Breast epithelium (tissue), 4 donors: ENCODE results near the gene GLCE. TPM values are rescaled to one million over a fixed set of nuclear protein-coding genes. Genes with fewer than 3 reads are reported as not detected.

Experiments
- DNase-seq, 2 donors: peaks; one replicate each; pipeline ENCODE4 v3.0.0-alpha.2; 2019; ENCODE audit warnings: low spot score in 2 of 2
- H3K27ac ChIP-seq, 2 donors: fragments of 200-600 bp; sonication (generic) in 1 of 2; one replicate each; pipeline ENCODE4 v1.5.1; 2016 to 2019; ENCODE audit warnings: mild to moderate bottlenecking in 1 of 2
- H3K27me3 ChIP-seq, 2 donors: fragments of 200-600 bp; sonication (generic) in 1 of 2; one replicate each; pipeline versions ENCODE4 v1.5.1 to v1.6.0; 2017 to 2019; ENCODE audit warnings: control low read depth in 1 of 2, mild to moderate bottlenecking in 1 of 2
- H3K36me3 ChIP-seq: fragments of 200-600 bp; one replicate; pipeline ENCODE4 v1.5.1; 2019
- H3K4me1 ChIP-seq, 2 donors: fragments of 200-600 bp; sonication (generic); one replicate each; pipeline ENCODE4 v1.5.1; 2016 to 2019; ENCODE audit warnings: control low read depth in 1 of 2
- H3K4me3 ChIP-seq, 3 donors: fragments of 200-600 bp; sonication (generic); 1 replicate in 2 of 3; 2 replicates in 1 of 3; pipeline ENCODE4 v1.5.1; 2016 to 2019; ENCODE audit warnings: mild to moderate bottlenecking in 3 of 3, moderate library complexity in 2 of 3
- H3K9me3 ChIP-seq, 2 donors: fragments of 200-600 bp; sonication (generic) in 1 of 2; one replicate each; pipeline ENCODE4 v1.5.1; 2016 to 2019; ENCODE audit warnings: control low read depth in 1 of 2
- POLR2A ChIP-seq: fragments of 450-650 bp; IDR thresholded peaks from one replicate; pipeline ENCODE4 v1.6.1; 2016; ENCODE audit warnings: antibody characterized with exemption, mild to moderate bottlenecking, moderate library complexity
- POLR2AphosphoS5 ChIP-seq, 3 donors: sonication (generic); formaldehyde crosslinking; IDR thresholded peaks; one replicate each; pipeline ENCODE4 v1.6.1; 2017; ENCODE audit warnings: antibody characterized with exemption in 3 of 3
- intact Hi-C: fragments of 100-400 bp; cut with DNase I; formaldehyde crosslinking; loops from one replicate; pipeline ENCODE4 v1.15.1; 2023; ENCODE audit warnings: low total_unique reads
- total RNA-seq, 3 donors: library from RNA; depleted of rRNA; stranded (reverse); fragments of >200 nt; gene quantifications; one replicate each; pipeline ENCODE4 v1.1.0, GENCODE V29; 2016
- TF ChIP-seq, protein P1 (sequence below), 3 donors: fragments of 450-650 bp; IDR thresholded peaks; one replicate each; pipeline ENCODE4 v1.5.1; 2016 to 2017; ENCODE audit warnings: antibody characterized with exemption in 3 of 3, mild to moderate bottlenecking in 3 of 3, moderate library complexity in 3 of 3

GLCE gene
- total RNA-seq, 3 donors from 2014 or later: 15.0 to 52.2 (median 28.8) TPM

- no peak for TF ChIP-seq POLR2A
- TF ChIP-seq, protein P1, sequence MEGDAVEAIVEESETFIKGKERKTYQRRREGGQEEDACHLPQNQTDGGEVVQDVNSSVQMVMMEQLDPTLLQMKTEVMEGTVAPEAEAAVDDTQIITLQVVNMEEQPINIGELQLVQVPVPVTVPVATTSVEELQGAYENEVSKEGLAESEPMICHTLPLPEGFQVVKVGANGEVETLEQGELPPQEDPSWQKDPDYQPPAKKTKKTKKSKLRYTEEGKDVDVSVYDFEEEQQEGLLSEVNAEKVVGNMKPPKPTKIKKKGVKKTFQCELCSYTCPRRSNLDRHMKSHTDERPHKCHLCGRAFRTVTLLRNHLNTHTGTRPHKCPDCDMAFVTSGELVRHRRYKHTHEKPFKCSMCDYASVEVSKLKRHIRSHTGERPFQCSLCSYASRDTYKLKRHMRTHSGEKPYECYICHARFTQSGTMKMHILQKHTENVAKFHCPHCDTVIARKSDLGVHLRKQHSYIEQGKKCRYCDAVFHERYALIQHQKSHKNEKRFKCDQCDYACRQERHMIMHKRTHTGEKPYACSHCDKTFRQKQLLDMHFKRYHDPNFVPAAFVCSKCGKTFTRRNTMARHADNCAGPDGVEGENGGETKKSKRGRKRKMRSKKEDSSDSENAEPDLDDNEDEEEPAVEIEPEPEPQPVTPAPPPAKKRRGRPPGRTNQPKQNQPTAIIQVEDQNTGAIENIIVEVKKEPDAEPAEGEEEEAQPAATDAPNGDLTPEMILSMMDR (IDR thresholded peaks at IDR 0.05): peak in 2 of 3 donors; percentile 59 to 63
- no peak for TF ChIP-seq POLR2AphosphoS5 (IDR thresholded peaks at IDR 0.05)
- intact Hi-C loops: no loop called here
- no peaks in the 10 kb centered on the region for H3K9me3 ChIP-seq
- H3K27ac ChIP-seq: no peak overlapping the region
- no peaks in the 10 kb centered on the region for H3K4me1 ChIP-seq
- H3K4me3 ChIP-seq: no peak overlapping the region
- no peaks in the 10 kb centered on the region for H3K36me3 ChIP-seq
- H3K27me3 ChIP-seq: no peaks in the 10 kb centered on the region
- DNase-seq: no peak
Observed at GRCh38 chr15:69265347-69265955, 105.0 kb downstream of the GLCE start.

- Histone ChIP-seq H3K4me1 (no peaks in the 10 kb centered on the region), H3K9me3 (no peaks in the 10 kb centered on the region), H3K36me3 (no peaks in the 10 kb centered on the region), H3K4me3 (no peak overlapping the region), H3K27ac (no peak overlapping the region), H3K27me3 (no peaks in the 10 kb centered on the region)
- intact Hi-C loops: no loop called here
- DNase-seq: no peak
- TF ChIP-seq POLR2AphosphoS5 (IDR thresholded peaks at IDR 0.05) (no peak), POLR2A (no peak)
- TF ChIP-seq, protein P1 (IDR thresholded peaks at IDR 0.05): no peak
Observed at GRCh38 chr15:69271217-69271616, 110.8 kb downstream of the GLCE start.

DNA sequence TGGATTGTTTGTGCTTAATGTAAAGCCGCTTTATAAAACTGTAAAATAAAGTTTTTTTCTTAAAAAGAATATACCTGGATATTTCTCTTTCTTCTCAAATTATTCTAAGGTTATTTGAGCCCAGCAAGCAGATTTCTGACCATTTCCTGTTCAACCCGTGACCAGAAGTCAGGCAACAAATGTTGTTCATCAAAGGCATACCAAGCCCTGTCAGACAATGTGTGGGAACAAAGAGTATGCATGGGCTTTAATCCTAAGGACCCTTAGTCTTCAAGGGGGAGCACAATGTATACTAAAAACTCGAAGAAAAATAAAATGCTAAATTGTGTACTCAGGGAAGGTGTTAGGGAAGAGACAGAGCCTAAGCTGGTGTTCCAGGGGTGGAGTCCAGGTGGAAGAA is 111.7 kb downstream of the GLCE start:
- DNase-seq: no peak
- Histone ChIP-seq H3K9me3 (no peaks in the 10 kb centered on the region), H3K4me3 (no peak overlapping the region), H3K27ac (no peak overlapping the region), H3K27me3 (no peaks in the 10 kb centered on the region), H3K4me1 (no peaks in the 10 kb centered on the region), H3K36me3 (no peaks in the 10 kb centered on the region)
- intact Hi-C loops: no loop called here
- no peak for TF ChIP-seq POLR2A
- TF ChIP-seq, protein P1 (IDR thresholded peaks at IDR 0.05): no peak
- TF ChIP-seq POLR2AphosphoS5 (IDR thresholded peaks at IDR 0.05): no peak

- no peaks in the 10 kb centered on the region for H3K9me3 ChIP-seq
- TF ChIP-seq, protein P1 (IDR thresholded peaks at IDR 0.05): no peak
- TF ChIP-seq POLR2A: no peak
- H3K4me3 ChIP-seq: no peak overlapping the region
- H3K36me3 ChIP-seq: no peaks in the 10 kb centered on the region
- no peaks in the 10 kb centered on the region for H3K27me3 ChIP-seq
- H3K27ac ChIP-seq: no peak overlapping the region
- DNase-seq: no peak
- H3K4me1 ChIP-seq: no peaks in the 10 kb centered on the region
- intact Hi-C loops: no loop called here
Observed at GRCh38 chr15:69272891-69273290, 112.5 kb downstream of the GLCE start.

DNA sequence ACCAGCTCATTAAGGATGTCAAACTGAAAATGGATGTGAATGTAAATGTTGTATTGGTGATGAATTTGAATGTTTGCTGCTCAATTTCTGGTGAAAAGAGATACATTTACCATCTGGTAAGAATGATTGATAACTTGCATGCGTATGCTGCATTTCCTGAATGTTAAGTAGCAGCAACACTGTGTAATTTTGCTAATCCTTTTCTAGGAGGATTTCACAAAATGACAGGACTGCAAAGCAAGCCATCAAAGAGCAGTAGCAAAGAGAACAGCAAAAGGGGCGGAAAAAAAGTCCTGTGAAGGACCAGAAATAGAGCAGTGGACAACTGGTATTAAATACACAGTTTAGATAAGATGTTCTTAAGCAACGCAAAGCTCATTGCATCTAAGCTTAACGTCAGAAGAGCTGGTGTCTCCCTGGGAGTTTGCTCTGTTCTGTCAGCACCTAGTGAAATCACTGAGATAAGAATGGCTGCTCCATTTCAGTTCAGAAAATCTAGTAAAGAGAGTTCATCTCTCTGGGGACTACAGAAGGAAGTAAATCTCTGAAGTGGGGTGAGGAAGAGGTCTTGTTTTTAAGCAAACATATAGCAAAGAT is 114.7 kb downstream of the GLCE start:
- H3K27me3 ChIP-seq: no peaks in the 10 kb centered on the region
- DNase-seq: no peak
- intact Hi-C loops: no loop called here
- no peak overlapping the region for H3K27ac ChIP-seq
- H3K4me1 ChIP-seq: no peaks in the 10 kb centered on the region
- H3K4me3 ChIP-seq: no peak overlapping the region
- H3K9me3 ChIP-seq: no peaks in the 10 kb centered on the region
- no peak for TF ChIP-seq POLR2A
- TF ChIP-seq POLR2AphosphoS5 (IDR thresholded peaks at IDR 0.05): no peak
- TF ChIP-seq, protein P1 (IDR thresholded peaks at IDR 0.05): no peak
- no peaks in the 10 kb centered on the region for H3K36me3 ChIP-seq
